Gastrocnemius medialis (tissue), 4 donors: ENCODE data around the gene MTCL1.

Experiments
- POLR2A ChIP-seq, 2 donors: fragments of 450-650 bp; IDR thresholded peaks; one replicate each; pipeline ENCODE4 v1.6.1; 2017; ENCODE audit warnings: antibody characterized with exemption in 2 of 2, mild to moderate bottlenecking in 2 of 2, moderate library complexity in 2 of 2
- TF ChIP-seq, protein P1 (sequence below), 5 experiments: fragments of 450-650 bp in 3 of 5; fragments of 200-600 bp in 2 of 5; sonication (generic) in 2 of 5; IDR thresholded peaks in 4 of 5; conservative IDR thresholded peaks in 1 of 5; 1 replicate in 4 of 5; 2 replicates in 1 of 5; pipeline ENCODE4 v1.5.1; 2016 to 2019; ENCODE audit warnings: antibody characterized with exemption in 5 of 5, mild to moderate bottlenecking in 3 of 5, moderate library complexity in 3 of 5

DNA sequence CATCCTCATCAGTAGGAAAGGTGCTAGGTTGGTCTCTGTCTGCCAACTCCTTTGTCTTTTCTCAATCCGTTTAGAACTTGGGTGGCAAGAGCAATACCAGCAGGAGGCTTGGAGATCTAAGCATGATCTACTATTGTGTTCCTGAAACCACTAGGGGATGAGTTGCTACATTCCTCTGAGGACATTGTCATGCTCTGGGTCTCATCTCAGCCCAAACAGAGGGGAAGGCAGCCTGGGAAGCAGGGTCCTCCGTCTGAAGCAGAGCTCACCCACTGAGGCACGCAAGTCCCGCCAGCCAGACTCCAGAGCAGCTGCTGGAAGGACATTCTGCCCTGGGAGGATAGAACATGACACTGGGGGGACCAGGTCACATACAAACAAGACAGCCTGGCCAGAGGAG is 162.9 kb downstream of the MTCL1 start:
- TF ChIP-seq, protein P1, sequence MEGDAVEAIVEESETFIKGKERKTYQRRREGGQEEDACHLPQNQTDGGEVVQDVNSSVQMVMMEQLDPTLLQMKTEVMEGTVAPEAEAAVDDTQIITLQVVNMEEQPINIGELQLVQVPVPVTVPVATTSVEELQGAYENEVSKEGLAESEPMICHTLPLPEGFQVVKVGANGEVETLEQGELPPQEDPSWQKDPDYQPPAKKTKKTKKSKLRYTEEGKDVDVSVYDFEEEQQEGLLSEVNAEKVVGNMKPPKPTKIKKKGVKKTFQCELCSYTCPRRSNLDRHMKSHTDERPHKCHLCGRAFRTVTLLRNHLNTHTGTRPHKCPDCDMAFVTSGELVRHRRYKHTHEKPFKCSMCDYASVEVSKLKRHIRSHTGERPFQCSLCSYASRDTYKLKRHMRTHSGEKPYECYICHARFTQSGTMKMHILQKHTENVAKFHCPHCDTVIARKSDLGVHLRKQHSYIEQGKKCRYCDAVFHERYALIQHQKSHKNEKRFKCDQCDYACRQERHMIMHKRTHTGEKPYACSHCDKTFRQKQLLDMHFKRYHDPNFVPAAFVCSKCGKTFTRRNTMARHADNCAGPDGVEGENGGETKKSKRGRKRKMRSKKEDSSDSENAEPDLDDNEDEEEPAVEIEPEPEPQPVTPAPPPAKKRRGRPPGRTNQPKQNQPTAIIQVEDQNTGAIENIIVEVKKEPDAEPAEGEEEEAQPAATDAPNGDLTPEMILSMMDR (IDR thresholded peaks at IDR 0.05 in 4 of 5, conservative IDR thresholded peaks at IDR 0.05 in 1 of 5) = no peak
- no peak for TF ChIP-seq POLR2A (IDR thresholded peaks at IDR 0.05)
